NCI-H2171 (cell line): ENCODE results near the gene COL1A2.

ENCODE experiments used
- DNase-seq: peaks from one replicate; lab custom pipeline; 2025; lab: John Stamatoyannopoulos, UW

The COL1A2 gene

GRCh38 chr7:94434042-94434441 lies 39.3 kb downstream of the COL1A2 start:
- no peak for DNase-seq

- DNase-seq, result peak; percentile 53
Observed at GRCh38 chr7:94436018-94436604, 41.4 kb downstream of the COL1A2 start.

- DNase-seq, result no peak
Observed at GRCh38 chr7:94436700-94437099, 42.0 kb downstream of the COL1A2 start.

GRCh38 chr7:94439893-94440381 lies 45.2 kb downstream of the COL1A2 start:
- no peak for DNase-seq

GRCh38 chr7:94440451-94441039 lies 45.9 kb downstream of the COL1A2 start:
- no peak for DNase-seq

GRCh38 chr7:94441138-94441537 lies 46.4 kb downstream of the COL1A2 start:
- no peak for DNase-seq

GRCh38 chr7:94442639-94443038 lies 47.9 kb downstream of the COL1A2 start:
- no peak for DNase-seq

- DNase-seq, result peak; percentile 48
Observed at GRCh38 chr7:94444813-94445212, 50.1 kb downstream of the COL1A2 start.

- DNase-seq, result no peak
Observed at GRCh38 chr7:94445696-94446194, 51.0 kb downstream of the COL1A2 start.

- no peak for DNase-seq
Observed at GRCh38 chr7:94446308-94446707, 51.6 kb downstream of the COL1A2 start.

GRCh38 chr7:94449151-94449725 lies 54.5 kb downstream of the COL1A2 start:
- DNase-seq, result peak; percentile 45

- no peak for DNase-seq
Observed at GRCh38 chr7:94450044-94450697, 55.5 kb downstream of the COL1A2 start.

GRCh38 chr7:94451187-94451586 lies 56.5 kb downstream of the COL1A2 start:
- DNase-seq, result peak; percentile 6

GRCh38 chr7:94452239-94452638 lies 57.5 kb downstream of the COL1A2 start:
- peak; percentile 84 for DNase-seq

GRCh38 chr7:94453898-94454297 lies 59.2 kb downstream of the COL1A2 start:
- DNase-seq, result no peak

GRCh38 chr7:94458041-94458440 lies 63.3 kb downstream of the COL1A2 start:
- DNase-seq, result no peak

- no peak for DNase-seq
Observed at GRCh38 chr7:94466516-94466915, 71.8 kb downstream of the COL1A2 start.

GRCh38 chr7:94471604-94472003 lies 76.9 kb downstream of the COL1A2 start:
- DNase-seq, result no peak

- no peak for DNase-seq
Observed at GRCh38 chr7:94472608-94473007, 77.9 kb downstream of the COL1A2 start.

GRCh38 chr7:94476251-94476840 lies 81.7 kb downstream of the COL1A2 start:
- DNase-seq, result no peak

- no peak for DNase-seq
Observed at GRCh38 chr7:94477878-94478277, 83.2 kb downstream of the COL1A2 start.

GRCh38 chr7:94478648-94479214 lies 84.0 kb downstream of the COL1A2 start:
- DNase-seq, result no peak
